Ovary (tissue), 9 donors: ENCODE data around the gene NFIC. TPM values are rescaled to one million over a fixed set of nuclear protein-coding genes. Genes with fewer than 3 reads are reported as not detected.

Experiments used
- DNase-seq, 5 donors: peaks; one replicate each; pipeline ENCODE4 v3.0.0-alpha.2; 2019 to 2020
- H3K27ac ChIP-seq, 2 donors: fragments of 200-600 bp; one replicate each; pipeline versions ENCODE4 v1.5.1 to v1.8.0; 2019 to 2022
- H3K27me3 ChIP-seq: fragments of 200-600 bp; one replicate; pipeline ENCODE4 v1.8.0; 2022
- H3K36me3 ChIP-seq: fragments of 200-600 bp; sonication (generic); one replicate; pipeline ENCODE4 v1.5.1; 2019
- H3K4me1 ChIP-seq: one replicate; pipeline ENCODE4 v1.8.1; 2013; ENCODE audit warnings: mild to moderate bottlenecking, moderate library complexity; ENCODE audit not compliant: insufficient read depth
- H3K4me3 ChIP-seq: fragments of 200-600 bp; sonication (generic); one replicate; pipeline ENCODE4 v1.5.1; 2017
- H3K9me3 ChIP-seq, 2 donors: fragments of 200-600 bp in 1 of 2; sonication (generic) in 1 of 2; one replicate each; pipeline versions ENCODE4 v1.5.1 to v1.8.1; 2013 to 2019; ENCODE audit warnings: mild to moderate bottlenecking in 1 of 2, moderate library complexity in 1 of 2
- CTCF ChIP-seq, 3 donors: fragments of 450-650 bp in 2 of 3; fragments of 200-600 bp in 1 of 3; IDR thresholded peaks; one replicate each; pipeline versions ENCODE4 v1.5.1 to v1.8.0; 2016 to 2022; ENCODE audit warnings: antibody characterized with exemption in 3 of 3, mild to moderate bottlenecking in 1 of 3
- EP300 ChIP-seq: sonication (generic); formaldehyde crosslinking; IDR thresholded peaks from one replicate; pipeline ENCODE4 v1.6.1; 2017; ENCODE audit warnings: antibody characterized with exemption
- POLR2A ChIP-seq: fragments of 450-650 bp; IDR thresholded peaks from one replicate; pipeline ENCODE4 v1.6.1; 2017; ENCODE audit warnings: antibody characterized with exemption, mild to moderate bottlenecking, moderate library complexity
- WGBS, 3 donors: extraction: QIAGEN DNeasy Blood & Tissue Kit in 1 of 3; methylation state at CpG; one replicate each; pipeline versions ENCODE4 v1.1.5 to v1.1.7; 2013 to 2017; 5-methylcytosine and 5-hydroxymethylcytosine counted together
- intact Hi-C, 4 donors: fragments of 100-400 bp; cut with DNase I; formaldehyde crosslinking; loops; one replicate each; pipeline versions ENCODE4 v1.11.0 to v1.15.1; 2022 to 2023
- polyA plus RNA-seq, 2 donors: library from polyadenylated mRNA; stranded (reverse); fragments of 200-250 nt in 1 of 2; fragments of 350-450 nt in 1 of 2; fragmentation: Illumina TruSeq in 1 of 2; extraction: RNeasy Lipid Tissue Mini Kit (QIAGEN cat#74804) in 1 of 2; gene quantifications; one replicate each; pipeline ENCODE4 v1.2.3, GENCODE V29; 2013 to 2014
- total RNA-seq, 7 donors: library from RNA; depleted of rRNA in 2 of 7; stranded (reverse); fragments of >200 nt in 2 of 7; fragmentation: NEBNext Ultra II Directional in 3 of 7; extraction: Animal tissue kit (Norgen Biotek cat#: 25700) in 3 of 7; gene quantifications; one replicate each; pipeline versions ENCODE4 v1.1.0 to v1.2.4, GENCODE V29; 2016 to 2023
- donor health status: DM: no; HTN: no; CAD: no; lungs with moderate emphysema.
- donor health status: DM: no; HTN: no; CAD: no.
- donor health status: Bipolar disorder and iron deficiency.
- donor health status: DM: yes; HTN: yes; CAD: no.
- donor health status: DM: no; HTN: no; CAD: no.
- donor health status: DM: yes; HTN: yes; CAD: no.

The NFIC gene
- total and polyA plus RNA-seq, 9 donors: 31.9 to 345 (median 250) TPM

GRCh38 chr19:3496392-3497273 is 130.2 kb downstream of the NFIC start:
- H3K9me3 ChIP-seq: no peaks in the 10 kb centered on the region
- no peak overlapping the region for H3K4me3 ChIP-seq
- intact Hi-C loops: no loop called here
- no peaks in the 10 kb centered on the region for H3K36me3 ChIP-seq
- H3K27ac ChIP-seq: no peak overlapping the region
- H3K4me1 ChIP-seq: peaks cover 4% of the 10 kb centered on the region
- no peak for DNase-seq
- 93 to 96% (median 94%) methylated on average over 32 of the region's 32 CpGs for WGBS, 3 donors
- no peak for TF ChIP-seq POLR2A
- H3K27me3 ChIP-seq: no peaks in the 10 kb centered on the region

- Histone ChIP-seq H3K4me1 (peaks cover 4% of the 10 kb centered on the region), H3K4me3 (no peak overlapping the region), H3K36me3 (no peaks in the 10 kb centered on the region), H3K9me3 (no peaks in the 10 kb centered on the region), H3K27me3 (no peaks in the 10 kb centered on the region), H3K27ac (no peak overlapping the region)
- DNase-seq: no peak
- TF ChIP-seq CTCF (IDR thresholded peaks at IDR 0.05) (no peak), EP300 (no peak), POLR2A (no peak)
- intact Hi-C loops: no loop called here
- WGBS, 3 donors: 91 to 95% (median 94%) methylated on average over 5 of the region's 5 CpGs
These were observed 131.6 kb downstream of the NFIC start for GRCh38 chr19:3497757-3498520.

GRCh38 chr19:3499738-3500428 is 133.5 kb downstream of the NFIC start:
- DNase-seq: no peak
- Histone ChIP-seq H3K27me3 (no peaks in the 10 kb centered on the region), H3K36me3 (no peaks in the 10 kb centered on the region), H3K9me3 (no peaks in the 10 kb centered on the region), H3K4me3 (peak overlapping the region; percentile 83), H3K27ac (peak overlapping the region; percentile 82 to 91), H3K4me1 (peaks cover 4% of the 10 kb centered on the region)
- intact Hi-C loops: no loop called here
- no peak for TF ChIP-seq CTCF (IDR thresholded peaks at IDR 0.05)
- TF ChIP-seq EP300: no peak
- TF ChIP-seq POLR2A: no peak
- WGBS, 3 donors: 18 to 23% (median 18%) methylated on average over 18 of the region's 18 CpGs

GRCh38 chr19:3500429-3501101 is 134.2 kb downstream of the NFIC start, which contains the start of gene DOHH:
TSS of gene DOHH (minus strand) at chr19:3500674. CDS start at chr19:3496814, 3,860 bp downstream.
- WGBS, 3 donors: 0% methylated on average over 52 of the region's 52 CpGs
- Histone ChIP-seq H3K27ac (peak within 1 kb of the TSS; percentile 82 to 91), H3K36me3 (no peaks in the 10 kb centered on the region), H3K4me1 (peaks cover 4% of the 10 kb centered on the region), H3K4me3 (peak within 1 kb of the TSS; percentile 83), H3K9me3 (no peaks in the 10 kb centered on the region), H3K27me3 (no peaks in the 10 kb centered on the region)
- peak; percentile 95 to 96 (median 96) for DNase-seq
- intact Hi-C loops: no loop called here
- TF ChIP-seq CTCF (IDR thresholded peaks at IDR 0.05): peak in 1 of 3 donors; percentile 36
- TF ChIP-seq EP300: no peak
- TF ChIP-seq POLR2A: peak; percentile 63
